ENCODE results near the gene ELAC2.

Gene ELAC2

GRCh38 chr17:13024016-13024415, 6.2 kb upstream of the ELAC2 start:
- DNase-seq (ENCODE audit: low spot score): no peak

GRCh38 chr17:13016881-13017654, 759 bp downstream of the ELAC2 start:
- peak; percentile 43 for DNase-seq (ENCODE audit: low spot score)

- no peak for DNase-seq (ENCODE audit: low spot score)
These were observed 3.0 kb downstream of the ELAC2 start for GRCh38 chr17:13014801-13015200.

- DNase-seq (ENCODE audit: low spot score): no peak
These were observed 6.9 kb downstream of the ELAC2 start for GRCh38 chr17:13010959-13011358.

- no peak for DNase-seq (ENCODE audit: low spot score)
These were observed 9.4 kb downstream of the ELAC2 start for GRCh38 chr17:13008461-13008860.

- no peak for DNase-seq (ENCODE audit: low spot score)
These were observed 12.3 kb downstream of the ELAC2 start for GRCh38 chr17:13005530-13005929.

- DNase-seq (ENCODE audit: low spot score): no peak
These were observed 13.5 kb downstream of the ELAC2 start for GRCh38 chr17:13004336-13004735.

GRCh38 chr17:13003927-13004326, 13.9 kb downstream of the ELAC2 start:
- DNase-seq (ENCODE audit: low spot score): no peak

GRCh38 chr17:13003454-13003851, 14.4 kb downstream of the ELAC2 start:
- no peak for DNase-seq (ENCODE audit: low spot score)

- DNase-seq (ENCODE audit: low spot score): peak; percentile 83
These were observed 14.9 kb downstream of the ELAC2 start for GRCh38 chr17:13002761-13003453.

- DNase-seq (ENCODE audit: low spot score): no peak
These were observed 15.7 kb downstream of the ELAC2 start for GRCh38 chr17:13001991-13002615.

GRCh38 chr17:13000561-13000960, 17.3 kb downstream of the ELAC2 start:
- DNase-seq (ENCODE audit: low spot score): no peak

- no peak for DNase-seq (ENCODE audit: low spot score)
These were observed 19.0 kb downstream of the ELAC2 start for GRCh38 chr17:12998874-12999273.

GRCh38 chr17:12998461-12998860, 19.4 kb downstream of the ELAC2 start:
- DNase-seq (ENCODE audit: low spot score): no peak

- DNase-seq (ENCODE audit: low spot score): no peak
These were observed 20.9 kb downstream of the ELAC2 start for GRCh38 chr17:12996941-12997340.

- DNase-seq (ENCODE audit: low spot score): no peak
These were observed 21.5 kb downstream of the ELAC2 start for GRCh38 chr17:12996357-12996756.

- no peak for DNase-seq (ENCODE audit: low spot score)
These were observed 21.9 kb downstream of the ELAC2 start for GRCh38 chr17:12995896-12996295.

GRCh38 chr17:12995106-12995895, 22.5 kb downstream of the ELAC2 start:
- no peak for DNase-seq (ENCODE audit: low spot score)

- DNase-seq (ENCODE audit: low spot score): no peak
These were observed 23.3 kb downstream of the ELAC2 start for GRCh38 chr17:12994341-12995074.

GRCh38 chr17:12993631-12994030, 24.2 kb downstream of the ELAC2 start:
- no peak for DNase-seq (ENCODE audit: low spot score)

GRCh38 chr17:12992676-12993075, 25.2 kb downstream of the ELAC2 start:
- no peak for DNase-seq (ENCODE audit: low spot score)

- no peak for DNase-seq (ENCODE audit: low spot score)
These were observed 26.9 kb downstream of the ELAC2 start for GRCh38 chr17:12990926-12991325.
